H1 (cell line): Measurements from ENCODE around the gene GPR21. TPM values are rescaled to one million over a fixed set of nuclear protein-coding genes. Genes with fewer than 3 reads are reported as not detected.

ENCODE experiments used
- CTCF ChIA-PET: fragments of 300-600 bp; sonication (Branson Sonifier 250); formaldehyde crosslinking; loops from one replicate; lab custom pipeline; 2021; ENCODE audit not compliant: partially characterized antibody; lab: Charles Lee
- POLR2A ChIA-PET: fragments of 300-600 bp; sonication (Branson Sonifier 250); formaldehyde crosslinking; loops from one replicate; lab custom pipeline; 2021; ENCODE audit warnings: inconsistent platforms; ENCODE audit not compliant: partially characterized antibody; lab: Charles Lee
- DNase-seq, 2 experiments: peaks; one replicate each; pipeline versions ENCODE4 v3.0.0 to v3.0.0-alpha.2; 2010 to 2022; ENCODE audit warnings: low spot score in 2 of 2, low read depth in 1 of 2, mixed read lengths in 1 of 2
- FAIRE-seq: peaks from 2 replicates; lab custom pipeline; 2011; peaks lifted over from hg19 to GRCh38; lab: Jason Lieb, UNC
- H2AFZ ChIP-seq: 2 replicates; pipeline ENCODE4 v1.8.1; 2012; ENCODE audit warnings: low read length, inconsistent platforms
- H2AK5ac ChIP-seq: 2 replicates; pipeline ENCODE4 v1.6.1; 2013; ENCODE audit warnings: low read depth, low read length
- H2BK120ac ChIP-seq: replicated peaks from 2 replicates; pipeline ENCODE3; 2013; ENCODE audit warnings: low read depth, low read length, inconsistent platforms
- H2BK12ac ChIP-seq: 2 replicates; pipeline ENCODE4 v1.6.1; 2013; ENCODE audit warnings: low read depth, low read length
- H2BK15ac ChIP-seq: 2 replicates; pipeline ENCODE4 v1.6.1; 2013; ENCODE audit warnings: low read length
- H2BK20ac ChIP-seq: 2 replicates; pipeline ENCODE4 v1.6.1; 2013; ENCODE audit warnings: low read length
- H2BK5ac ChIP-seq: 2 replicates; pipeline ENCODE4 v1.6.1; 2013; ENCODE audit warnings: low read depth, low read length
- H3K14ac ChIP-seq: 2 replicates; pipeline ENCODE4 v1.6.1; 2013; ENCODE audit warnings: inconsistent platforms; ENCODE audit not compliant: insufficient read length
- H3K18ac ChIP-seq: 2 replicates; pipeline ENCODE4 v1.6.1; 2013; ENCODE audit warnings: low read length; ENCODE audit errors: extremely low read depth
- H3K23ac ChIP-seq: 2 replicates; pipeline ENCODE4 v1.6.1; 2013; ENCODE audit warnings: inconsistent platforms; ENCODE audit not compliant: insufficient read length
- H3K23me2 ChIP-seq: 2 replicates; pipeline ENCODE4 v1.6.1; 2013; ENCODE audit warnings: low read depth, low read length
- H3K27ac ChIP-seq: 2 replicates; pipeline ENCODE4 v1.6.1; 2011; ENCODE audit warnings: low read depth, low read length, inconsistent platforms
- H3K27me3 ChIP-seq, 4 experiments: replicated peaks in 1 of 4; 1 replicate in 1 of 4; 2 replicates in 3 of 4; pipeline versions ENCODE4 v1.6.1 to v1.8.1; 2011 to 2013; ENCODE audit warnings: low read length in 3 of 4, mild to moderate bottlenecking in 3 of 4, inconsistent platforms in 2 of 4, mixed read lengths in 2 of 4, moderate library complexity in 1 of 4; ENCODE audit not compliant: control insufficient read depth in 3 of 4, insufficient read depth in 3 of 4; ENCODE audit errors: extremely low read depth in 1 of 4
- H3K36me3 ChIP-seq, 4 experiments: 2 replicates each; pipeline versions ENCODE4 v1.6.1 to v1.8.1; 2011 to 2013; ENCODE audit warnings: mild to moderate bottlenecking in 4 of 4, low read length in 3 of 4, moderate library complexity in 2 of 4, control low read depth in 1 of 4, inconsistent platforms in 1 of 4; ENCODE audit not compliant: insufficient read depth in 4 of 4, control insufficient read depth in 2 of 4
- H3K4ac ChIP-seq: replicated peaks from 2 replicates; pipeline ENCODE3; 2013; ENCODE audit warnings: low read length, low read depth, mixed read lengths, inconsistent platforms; ENCODE audit not compliant: insufficient read length
- H3K4me1 ChIP-seq, 4 experiments: replicated peaks in 1 of 4; 1 replicate in 1 of 4; 2 replicates in 3 of 4; pipeline versions ENCODE4 v1.6.1 to v1.8.1; 2011 to 2013; ENCODE audit warnings: low read length in 3 of 4, inconsistent platforms in 2 of 4, mixed read lengths in 1 of 4; ENCODE audit not compliant: insufficient read depth in 4 of 4, control insufficient read depth in 3 of 4
- H3K4me2 ChIP-seq, 2 experiments: 2 replicates each; pipeline versions ENCODE4 v1.6.1 to v1.8.1; 2011 to 2013; ENCODE audit warnings: low read depth in 2 of 2, low read length in 2 of 2, control low read depth in 1 of 2, inconsistent platforms in 1 of 2, mild to moderate bottlenecking in 1 of 2; ENCODE audit not compliant: insufficient read depth in 1 of 2
- H3K4me3 ChIP-seq, 4 experiments: fragments of 200-600, 300-600 bp in 1 of 4; sonication (generic), shearing (Covaris generic), sonication (Bioruptor Twin) in 1 of 4; 2 replicates each; pipeline versions ENCODE4 v1.5.1 to v1.8.1; 2011 to 2016; ENCODE audit warnings: low read length in 4 of 4, low read depth in 3 of 4, control low read depth in 2 of 4, inconsistent platforms in 2 of 4, mild to moderate bottlenecking in 2 of 4, mixed read lengths in 1 of 4, moderate library complexity in 1 of 4; ENCODE audit not compliant: insufficient read depth in 2 of 4; ENCODE audit errors: extremely low read depth in 1 of 4
- H3K56ac ChIP-seq: replicated peaks from 2 replicates; pipeline ENCODE3; 2013; ENCODE audit warnings: low read depth, mild to moderate bottlenecking, mixed read lengths, low read length, inconsistent platforms; ENCODE audit not compliant: insufficient read length
- H3K79me1 ChIP-seq: 2 replicates; pipeline ENCODE4 v1.6.1; 2013; ENCODE audit warnings: low read depth, low read length, control low read depth
- H3K79me2 ChIP-seq, 2 experiments: 2 replicates each; pipeline versions ENCODE4 v1.6.1 to v1.8.1; 2012 to 2013; ENCODE audit warnings: low read length in 2 of 2, mild to moderate bottlenecking in 2 of 2, inconsistent platforms in 1 of 2; ENCODE audit not compliant: insufficient read depth in 2 of 2, control insufficient read depth in 1 of 2
- H3K9ac ChIP-seq, 4 experiments: replicated peaks in 1 of 4; 1 replicate in 1 of 4; 2 replicates in 3 of 4; pipeline versions ENCODE4 v1.6.1 to v1.8.1; 2011 to 2013; ENCODE audit warnings: low read depth in 3 of 4, low read length in 3 of 4, control low read depth in 2 of 4, mild to moderate bottlenecking in 2 of 4, moderate library complexity in 2 of 4, inconsistent platforms in 1 of 4; ENCODE audit errors: extremely low read depth in 1 of 4
- H3K9me3 ChIP-seq, 2 experiments: 2 replicates each; pipeline versions ENCODE4 v1.6.1 to v1.8.1; 2012 to 2013; ENCODE audit warnings: mild to moderate bottlenecking in 2 of 2, moderate library complexity in 2 of 2, control low read depth in 1 of 2, inconsistent platforms in 1 of 2, low read depth in 1 of 2, low read length in 1 of 2, mixed read lengths in 1 of 2; ENCODE audit not compliant: insufficient read depth in 2 of 2
- H4K20me1 ChIP-seq, 2 experiments: replicated peaks in 1 of 2; 2 replicates each; pipeline versions ENCODE3 to v1.8.1; 2011 to 2013; ENCODE audit warnings: inconsistent platforms in 2 of 2, low read length in 2 of 2, mild to moderate bottlenecking in 1 of 2; ENCODE audit not compliant: insufficient read depth in 2 of 2, control insufficient read depth in 1 of 2
- H4K5ac ChIP-seq: 2 replicates; pipeline ENCODE4 v1.6.1; 2013; ENCODE audit warnings: low read length, low read depth, mixed read lengths, inconsistent platforms; ENCODE audit not compliant: insufficient read length
- H4K8ac ChIP-seq: 2 replicates; pipeline ENCODE4 v1.8.0; 2013; ENCODE audit warnings: mild to moderate bottlenecking, moderate library complexity, low read length, inconsistent platforms; ENCODE audit not compliant: insufficient read depth; ENCODE audit errors: extremely low read depth
- H4K91ac ChIP-seq: replicated peaks from 2 replicates; pipeline ENCODE3; 2013; ENCODE audit warnings: low read length, mixed read lengths, inconsistent platforms; ENCODE audit not compliant: insufficient read length
- CBX8 ChIP-seq: fragments of 300-800, 300-1000 bp; sonication (generic); IDR thresholded peaks from 2 replicates; pipeline ENCODE4 v1.7.1; 2016; ENCODE audit warnings: low read depth, low read length, borderline replicate concordance
- EP300 ChIP-seq, 2 experiments: IDR thresholded peaks; 1 replicate in 1 of 2; 2 replicates in 1 of 2; pipeline ENCODE4 v1.6.1; 2011 to 2012; ENCODE audit warnings: low read depth in 2 of 2, low read length in 2 of 2, mild to moderate bottlenecking in 2 of 2, borderline replicate concordance in 1 of 2, inconsistent platforms in 1 of 2, moderate library complexity in 1 of 2
- EZH2 ChIP-seq: fragments of 200-600 bp; sonication (generic); IDR thresholded peaks from 2 replicates; pipeline ENCODE4 v1.7.1; 2012; ENCODE audit warnings: low read depth, mild to moderate bottlenecking, moderate library complexity, low read length, inconsistent platforms; ENCODE audit not compliant: severe bottlenecking
- HDAC6 ChIP-seq: IDR thresholded peaks from one replicate; pipeline ENCODE4 v1.7.1; 2012; ENCODE audit warnings: low read depth, mild to moderate bottlenecking, inconsistent platforms, low read length, moderate library complexity
- RFX5 ChIP-seq: IDR thresholded peaks from 2 replicates; pipeline ENCODE4 v1.6.1; 2011; ENCODE audit warnings: low read depth, low read length, improper control_type of control experiment, borderline replicate concordance
- SIX5 ChIP-seq: IDR thresholded peaks from 2 replicates; pipeline ENCODE4 v1.6.1; 2011; ENCODE audit warnings: mild to moderate bottlenecking, low read depth, low read length
- SP4 ChIP-seq: IDR thresholded peaks from 2 replicates; pipeline ENCODE4 v1.6.1; 2012; ENCODE audit warnings: low read length, inconsistent platforms
- SUZ12 ChIP-seq: fragments of 200-600 bp; sonication (generic); IDR thresholded peaks from 2 replicates; pipeline ENCODE4 v1.6.1; 2012; ENCODE audit warnings: mild to moderate bottlenecking, inconsistent platforms, low read length, moderate library complexity, mixed read lengths
- TAF7 ChIP-seq: optimal IDR thresholded peaks from 2 replicates; pipeline ENCODE3; 2011; ENCODE audit warnings: low read depth, mild to moderate bottlenecking, inconsistent platforms, low read length, moderate library complexity, borderline replicate concordance
- ZNF274 ChIP-seq: IDR thresholded peaks from 2 replicates; pipeline ENCODE4 v1.7.0; 2012; ENCODE audit warnings: low read length, borderline replicate concordance; ENCODE audit errors: extremely low read depth
- WGBS, 2 experiments: shearing (Covaris generic) in 1 of 2; methylation state at CpG; one replicate each; pipeline versions ENCODE4 v1.1.6 to v1.1.7; 2013 to 2015; ENCODE audit warnings: low lambda C conversion rate in 2 of 2, mixed read lengths in 2 of 2, inconsistent platforms in 1 of 2, low coverage in 1 of 2, missing lambda C conversion rate in 1 of 2; ENCODE audit not compliant: insufficient replicate concordance in 2 of 2, insufficient coverage in 1 of 2, insufficient read length in 1 of 2; ENCODE audit errors: extremely low coverage in 1 of 2, missing lambda C conversion rate in 1 of 2; 5-methylcytosine and 5-hydroxymethylcytosine counted together
- polyA plus RNA-seq, 7 experiments: library from polyadenylated mRNA; depleted of rRNA in 3 of 7; stranded (reverse) in 5 of 7; unstranded in 2 of 7; fragments of >200 nt in 5 of 7; fragments of 200-250 nt in 2 of 7; gene quantifications; 1 replicate in 5 of 7; 2 replicates in 1 of 7; 4 replicates in 1 of 7; pipeline versions ENCODE4 v1.2.1 to v1.2.3, GENCODE V29; 2011 to 2013; ENCODE audit warnings: missing spikeins in 2 of 7, mixed read lengths in 2 of 7
- total RNA-seq: library from RNA; stranded (reverse); fragmentation: NEBNext Ultra II Directional; extraction: Animal tissue kit (Norgen Biotek cat#: 25700); gene quantifications from 2 replicates; pipeline ENCODE4 v1.2.1, GENCODE V29; 2021
- TF ChIP-seq, protein P1 (sequence below): IDR thresholded peaks from 2 replicates; pipeline ENCODE4 v1.6.1; 2012; ENCODE audit warnings: inconsistent platforms
- TF ChIP-seq, protein P2 (sequence below): IDR thresholded peaks from 2 replicates; pipeline ENCODE4 v1.6.1; 2011; ENCODE audit warnings: low read depth, mild to moderate bottlenecking, low read length; ENCODE audit not compliant: insufficient read depth

The GPR21 gene
- total and polyA plus RNA-seq, 2 of the 8 experiments (the other 6 are each of a cell fraction or from before 2014, with no cell fraction given) = 0.58 to 0.71 TPM

DNA sequence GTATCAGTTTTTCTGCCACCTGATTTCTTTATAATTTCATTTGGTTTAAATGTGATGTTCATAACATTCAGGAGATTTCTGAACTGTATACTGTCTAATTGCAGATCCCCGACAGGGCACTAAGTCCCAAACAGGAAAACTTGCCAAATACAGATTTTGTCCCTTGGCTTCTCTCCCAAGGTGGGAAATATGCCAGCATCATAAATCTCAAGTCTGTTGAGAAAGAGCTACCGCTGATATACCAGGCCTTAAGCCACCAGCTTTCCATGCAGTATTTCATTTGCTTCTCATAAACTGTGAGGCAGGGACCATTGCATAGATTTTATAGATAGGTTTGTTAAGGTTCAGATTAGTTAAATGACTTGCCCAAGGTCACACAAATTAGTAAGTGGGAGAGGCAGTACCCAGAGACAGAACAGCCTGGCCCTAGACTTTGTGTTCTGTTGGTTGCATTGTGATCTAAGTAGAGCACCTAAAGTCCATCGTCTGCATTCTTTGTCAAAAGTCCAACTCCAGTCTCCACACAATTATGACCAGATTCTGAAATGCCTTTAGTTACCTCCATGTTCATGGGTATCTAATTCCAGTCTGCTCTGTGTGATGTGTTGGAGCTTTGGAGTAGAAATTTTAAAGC lies 16.2 kb downstream of the GPR21 start:
- H2BK15ac ChIP-seq = no peak overlapping the region
- no peak overlapping the region for H3K9ac ChIP-seq
- DNase-seq = no peak
- no peaks in the 10 kb centered on the region for H3K79me1 ChIP-seq
- H4K20me1 ChIP-seq = peaks cover 0 to 2% of the 10 kb centered on the region in 2 experiments
- no peak for FAIRE-seq
- H3K4me2 ChIP-seq = no peak overlapping the region
- no peak overlapping the region for H3K4ac ChIP-seq
- H2BK20ac ChIP-seq = no peak overlapping the region
- no peak overlapping the region for H4K5ac ChIP-seq
- no peak overlapping the region for H3K23ac ChIP-seq
- 89% methylated on average over 3 of the region's 3 CpGs; no CpG with 5 or more reads in 1 of the 2 experiments for whole genome bisulfite sequencing, 2 experiments
- no peaks in the 10 kb centered on the region for H3K4me1 ChIP-seq
- no peak overlapping the region for H3K27ac ChIP-seq
- no peaks in the 10 kb centered on the region for H3K23me2 ChIP-seq
- H3K56ac ChIP-seq = no peak overlapping the region
- H3K4me3 ChIP-seq = no peak overlapping the region
- no peak overlapping the region for H2BK120ac ChIP-seq
- no peaks in the 10 kb centered on the region for H3K79me2 ChIP-seq
- POLR2A ChIA-PET = no interaction called here
- no peaks in the 10 kb centered on the region for H3K9me3 ChIP-seq
- no peak overlapping the region for H2AFZ ChIP-seq
- H3K14ac ChIP-seq = no peak overlapping the region
- no peak overlapping the region for H3K18ac ChIP-seq
- no peaks in the 10 kb centered on the region for H3K27me3 ChIP-seq
- CTCF ChIA-PET = interaction anchor here (1.0 to 1.3 kb wide), 2 partner anchors 21 to 24 kb away, joined by 3 to 4 read pairs; no protein-coding TSS in a partner anchor
- peaks cover 0 to 2% (median under 1%) of the 10 kb centered on the region in 4 experiments; a peak in 5 of 8 replicates for H3K36me3 ChIP-seq
- no peak overlapping the region for H2AK5ac ChIP-seq
- H2BK5ac ChIP-seq = no peak overlapping the region
- no peak overlapping the region for H4K91ac ChIP-seq
- H2BK12ac ChIP-seq = no peak overlapping the region
- no peak overlapping the region for H4K8ac ChIP-seq
- no peak for TF ChIP-seq ZNF274
- TF ChIP-seq TAF7 = no peak
- TF ChIP-seq SP4 = no peak
- no peak for TF ChIP-seq SUZ12
- TF ChIP-seq CBX8 = no peak
- no peak for TF ChIP-seq EP300 (IDR thresholded peaks at IDR 0.05; ENCODE audit: borderline replicate concordance in 1 of 2, low read depth in 2 of 2, low read length in 2 of 2)
- no peak for TF ChIP-seq EZH2
- TF ChIP-seq, protein P1, sequence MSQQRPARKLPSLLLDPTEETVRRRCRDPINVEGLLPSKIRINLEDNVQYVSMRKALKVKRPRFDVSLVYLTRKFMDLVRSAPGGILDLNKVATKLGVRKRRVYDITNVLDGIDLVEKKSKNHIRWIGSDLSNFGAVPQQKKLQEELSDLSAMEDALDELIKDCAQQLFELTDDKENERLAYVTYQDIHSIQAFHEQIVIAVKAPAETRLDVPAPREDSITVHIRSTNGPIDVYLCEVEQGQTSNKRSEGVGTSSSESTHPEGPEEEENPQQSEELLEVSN = no peak
- no peak for TF ChIP-seq HDAC6
- TF ChIP-seq RFX5 = no peak
- TF ChIP-seq SIX5 = no peak
- TF ChIP-seq, protein P2, sequence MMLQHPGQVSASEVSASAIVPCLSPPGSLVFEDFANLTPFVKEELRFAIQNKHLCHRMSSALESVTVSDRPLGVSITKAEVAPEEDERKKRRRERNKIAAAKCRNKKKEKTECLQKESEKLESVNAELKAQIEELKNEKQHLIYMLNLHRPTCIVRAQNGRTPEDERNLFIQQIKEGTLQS = no peak
